ENCODE results near the gene TNNT3.

The TNNT3 gene

DNA sequence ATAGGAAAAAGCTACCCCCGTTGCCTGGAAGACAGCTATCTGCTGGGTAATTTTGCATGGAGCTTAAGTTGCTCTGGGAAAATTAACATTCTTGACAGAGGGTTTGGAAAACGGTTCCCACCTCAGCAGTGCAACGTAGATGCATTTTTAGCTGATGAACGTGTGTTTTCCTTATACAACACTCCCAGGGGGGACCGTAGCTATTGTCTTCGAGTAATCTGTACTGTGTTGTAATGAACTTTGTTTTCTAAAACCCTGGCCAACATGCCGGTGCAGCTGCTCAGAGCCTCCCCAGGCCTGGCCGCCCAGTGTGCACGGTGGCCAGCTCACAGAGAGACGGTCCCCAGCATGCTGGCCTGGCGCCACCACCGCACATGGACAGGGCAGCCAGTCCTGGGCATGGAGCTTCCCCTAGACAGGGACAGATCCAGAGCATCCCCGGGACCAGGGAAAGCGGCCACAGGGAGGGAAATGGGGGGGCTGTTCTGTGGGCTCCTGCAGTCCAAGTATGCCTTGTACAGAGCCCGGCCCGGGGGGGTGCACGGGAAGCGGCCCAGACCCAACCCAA is 2.2 kb downstream of the TNNT3 start:
- Histone ChIP-seq H3K9me3 (ENCODE audit: control insufficient read depth, insufficient read depth, low read length) (no peaks in the 10 kb centered on the region), H3K4me1 (ENCODE audit: control insufficient read depth, insufficient read depth, low read length) (no peaks in the 10 kb centered on the region), H3K9ac (ENCODE audit: low read depth, low read length) (no peak overlapping the region), H3K36me3 (ENCODE audit: control insufficient read depth, insufficient read depth, low read length) (no peaks in the 10 kb centered on the region), H3K4me3 (ENCODE audit: low read depth, low read length) (no peak overlapping the region), H3K27me3 (ENCODE audit: control insufficient read depth, insufficient read depth, low read length) (no peaks in the 10 kb centered on the region)

DNA sequence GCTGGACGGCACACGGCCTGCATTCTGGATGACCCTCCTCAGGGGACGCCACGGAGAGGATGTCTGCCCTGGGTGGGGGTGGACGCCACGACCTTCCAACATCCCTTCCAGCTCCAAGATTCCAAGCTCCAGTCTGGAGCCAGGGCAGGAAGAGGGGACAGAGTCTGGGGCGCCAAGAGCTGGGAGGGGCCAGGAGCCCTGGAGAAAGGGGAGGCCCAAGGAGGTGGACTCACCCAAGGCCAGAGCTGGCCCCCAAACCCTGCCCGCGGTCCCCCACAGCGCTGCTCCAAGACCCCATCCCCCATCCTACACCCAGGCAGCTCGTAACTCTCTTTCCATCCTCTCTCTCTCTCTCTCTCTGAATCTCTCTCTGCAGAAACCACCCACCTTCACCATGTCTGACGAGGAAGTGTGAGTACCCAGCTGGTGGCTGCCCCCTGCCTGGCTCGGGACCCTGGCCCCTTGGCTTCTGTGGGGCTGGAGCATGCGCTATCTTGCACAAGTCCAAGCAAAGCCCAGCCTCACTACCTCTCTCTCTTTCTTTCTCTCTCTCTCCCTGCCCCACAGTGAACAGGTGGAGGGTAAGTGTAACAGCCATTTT is 3.1 kb downstream of the TNNT3 start:
- no peaks in the 10 kb centered on the region for H3K4me1 ChIP-seq (ENCODE audit: control insufficient read depth, insufficient read depth, low read length)
- no peaks in the 10 kb centered on the region for H3K9me3 ChIP-seq (ENCODE audit: control insufficient read depth, insufficient read depth, low read length)
- H3K4me3 ChIP-seq (ENCODE audit: low read depth, low read length), result no peak overlapping the region
- H3K36me3 ChIP-seq (ENCODE audit: control insufficient read depth, insufficient read depth, low read length), result no peaks in the 10 kb centered on the region
- H3K27me3 ChIP-seq (ENCODE audit: control insufficient read depth, insufficient read depth, low read length), result no peaks in the 10 kb centered on the region
- H3K9ac ChIP-seq (ENCODE audit: low read depth, low read length), result no peak overlapping the region

GRCh38 chr11:1923201-1923956 is 3.9 kb downstream of the TNNT3 start:
- H3K36me3 ChIP-seq (ENCODE audit: control insufficient read depth, insufficient read depth, low read length), result no peaks in the 10 kb centered on the region
- H3K9me3 ChIP-seq (ENCODE audit: control insufficient read depth, insufficient read depth, low read length), result no peaks in the 10 kb centered on the region
- no peaks in the 10 kb centered on the region for H3K4me1 ChIP-seq (ENCODE audit: control insufficient read depth, insufficient read depth, low read length)
- H3K4me3 ChIP-seq (ENCODE audit: low read depth, low read length), result no peak overlapping the region
- no peaks in the 10 kb centered on the region for H3K27me3 ChIP-seq (ENCODE audit: control insufficient read depth, insufficient read depth, low read length)
- no peak overlapping the region for H3K9ac ChIP-seq (ENCODE audit: low read depth, low read length)

- H3K4me3 ChIP-seq (ENCODE audit: low read depth, low read length), result no peak overlapping the region
- H3K9ac ChIP-seq (ENCODE audit: low read depth, low read length), result no peak overlapping the region
- H3K27me3 ChIP-seq (ENCODE audit: control insufficient read depth, insufficient read depth, low read length), result no peaks in the 10 kb centered on the region
- H3K4me1 ChIP-seq (ENCODE audit: control insufficient read depth, insufficient read depth, low read length), result no peaks in the 10 kb centered on the region
- no peaks in the 10 kb centered on the region for H3K9me3 ChIP-seq (ENCODE audit: control insufficient read depth, insufficient read depth, low read length)
- H3K36me3 ChIP-seq (ENCODE audit: control insufficient read depth, insufficient read depth, low read length), result no peaks in the 10 kb centered on the region
Measured at GRCh38 chr11:1924181-1924580, 4.7 kb downstream of the TNNT3 start.

- no peaks in the 10 kb centered on the region for H3K36me3 ChIP-seq (ENCODE audit: control insufficient read depth, insufficient read depth, low read length)
- no peaks in the 10 kb centered on the region for H3K9me3 ChIP-seq (ENCODE audit: control insufficient read depth, insufficient read depth, low read length)
- H3K9ac ChIP-seq (ENCODE audit: low read depth, low read length), result no peak overlapping the region
- no peak overlapping the region for H3K4me3 ChIP-seq (ENCODE audit: low read depth, low read length)
- no peaks in the 10 kb centered on the region for H3K4me1 ChIP-seq (ENCODE audit: control insufficient read depth, insufficient read depth, low read length)
- H3K27me3 ChIP-seq (ENCODE audit: control insufficient read depth, insufficient read depth, low read length), result no peaks in the 10 kb centered on the region
Measured at GRCh38 chr11:1924646-1925372, 5.3 kb downstream of the TNNT3 start.

- H3K36me3 ChIP-seq (ENCODE audit: control insufficient read depth, insufficient read depth, low read length), result no peaks in the 10 kb centered on the region
- no peaks in the 10 kb centered on the region for H3K27me3 ChIP-seq (ENCODE audit: control insufficient read depth, insufficient read depth, low read length)
- no peaks in the 10 kb centered on the region for H3K4me1 ChIP-seq (ENCODE audit: control insufficient read depth, insufficient read depth, low read length)
- no peak overlapping the region for H3K9ac ChIP-seq (ENCODE audit: low read depth, low read length)
- no peak overlapping the region for H3K4me3 ChIP-seq (ENCODE audit: low read depth, low read length)
- no peaks in the 10 kb centered on the region for H3K9me3 ChIP-seq (ENCODE audit: control insufficient read depth, insufficient read depth, low read length)
Measured at GRCh38 chr11:1925373-1926155, 6.1 kb downstream of the TNNT3 start.

DNA sequence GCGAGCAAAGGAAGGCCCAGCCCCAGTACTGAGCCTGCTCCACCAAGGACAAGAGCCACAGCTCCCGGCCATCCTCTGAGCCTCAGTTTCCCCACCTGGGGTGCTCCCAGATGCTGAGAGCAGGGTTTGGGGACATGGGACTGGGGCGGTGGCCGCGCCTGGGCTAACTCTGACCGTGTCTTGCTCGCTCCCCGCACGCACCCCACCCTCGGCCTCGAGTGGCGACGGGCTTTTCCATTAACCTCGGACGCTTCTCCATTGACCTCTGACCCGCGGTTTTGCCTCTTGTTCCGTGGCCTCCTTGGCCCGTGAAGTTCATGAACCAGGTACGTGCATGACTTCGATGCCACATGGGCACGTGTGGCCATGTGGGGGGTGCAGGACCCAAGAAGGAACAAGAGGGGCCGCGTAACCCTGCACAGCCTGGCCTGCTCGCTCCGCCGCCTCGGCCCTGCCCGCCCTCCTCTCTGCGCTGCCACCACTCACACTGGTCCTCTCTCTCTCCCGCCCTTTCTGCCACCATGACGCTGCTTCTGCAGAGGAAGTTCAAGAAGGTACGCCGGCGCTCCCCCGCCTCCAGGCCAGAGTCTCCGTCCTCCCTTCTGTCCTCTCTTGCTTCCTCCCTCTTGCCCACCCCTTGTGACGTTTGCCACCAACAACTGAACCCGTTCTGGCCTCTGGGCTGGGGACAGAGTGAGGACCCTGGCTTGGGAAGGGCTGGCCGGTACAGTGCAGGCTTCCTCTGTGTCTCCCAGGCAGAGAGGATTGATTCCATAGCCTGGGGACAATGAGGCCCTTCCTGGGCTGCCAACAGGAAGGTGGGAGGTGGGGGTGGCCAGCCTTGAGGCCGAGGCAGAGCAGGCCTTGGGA is 6.9 kb downstream of the TNNT3 start:
- H3K4me1 ChIP-seq (ENCODE audit: control insufficient read depth, insufficient read depth, low read length), result no peaks in the 10 kb centered on the region
- H3K27me3 ChIP-seq (ENCODE audit: control insufficient read depth, insufficient read depth, low read length), result no peaks in the 10 kb centered on the region
- no peak overlapping the region for H3K9ac ChIP-seq (ENCODE audit: low read depth, low read length)
- no peaks in the 10 kb centered on the region for H3K36me3 ChIP-seq (ENCODE audit: control insufficient read depth, insufficient read depth, low read length)
- H3K4me3 ChIP-seq (ENCODE audit: low read depth, low read length), result no peak overlapping the region
- H3K9me3 ChIP-seq (ENCODE audit: control insufficient read depth, insufficient read depth, low read length), result no peaks in the 10 kb centered on the region

DNA sequence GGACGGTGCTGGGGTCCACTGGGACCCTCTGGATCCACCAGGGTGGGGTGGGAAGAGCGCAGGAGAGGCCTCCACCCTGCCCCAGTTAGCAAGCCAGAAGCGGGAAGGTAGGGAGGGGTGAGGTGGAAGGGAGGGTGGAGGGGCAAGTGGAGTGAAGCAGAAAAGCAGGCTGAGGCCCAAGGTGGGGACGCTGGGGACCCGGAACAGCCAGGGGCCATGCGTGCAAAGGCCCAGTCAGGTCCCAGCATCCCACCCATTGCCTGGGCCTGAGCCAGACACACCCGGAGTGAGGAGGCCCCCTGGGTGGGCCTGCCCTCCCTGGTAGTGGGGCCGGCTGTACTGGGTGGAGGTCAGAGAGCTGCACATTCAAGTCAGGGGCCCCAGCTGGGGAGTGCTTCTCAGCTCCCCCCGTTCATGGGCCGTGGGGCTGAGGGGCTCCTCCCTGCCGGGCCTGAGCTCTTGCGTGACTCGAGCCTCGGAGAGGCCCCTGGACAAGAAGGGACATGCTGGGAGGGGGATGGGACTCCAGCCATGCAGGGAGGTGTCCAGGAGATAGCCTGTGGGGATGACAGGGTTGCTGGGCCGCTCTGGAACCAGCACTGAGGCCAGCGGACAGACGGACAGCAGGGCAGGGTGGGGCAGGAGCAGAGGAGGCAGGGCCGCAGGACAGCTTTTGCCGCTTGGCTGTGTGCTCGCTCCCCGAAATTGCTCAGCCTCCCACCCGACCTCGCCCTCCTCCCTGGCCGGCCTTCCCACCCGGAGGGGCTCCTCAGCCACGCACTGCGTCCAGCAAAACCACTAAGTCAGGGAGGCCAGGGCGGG is 7.7 kb downstream of the TNNT3 start:
- H3K4me1 ChIP-seq (ENCODE audit: control insufficient read depth, insufficient read depth, low read length), result no peaks in the 10 kb centered on the region
- no peak overlapping the region for H3K9ac ChIP-seq (ENCODE audit: low read depth, low read length)
- no peaks in the 10 kb centered on the region for H3K9me3 ChIP-seq (ENCODE audit: control insufficient read depth, insufficient read depth, low read length)
- no peaks in the 10 kb centered on the region for H3K27me3 ChIP-seq (ENCODE audit: control insufficient read depth, insufficient read depth, low read length)
- H3K36me3 ChIP-seq (ENCODE audit: control insufficient read depth, insufficient read depth, low read length), result no peaks in the 10 kb centered on the region
- no peak overlapping the region for H3K4me3 ChIP-seq (ENCODE audit: low read depth, low read length)

DNA sequence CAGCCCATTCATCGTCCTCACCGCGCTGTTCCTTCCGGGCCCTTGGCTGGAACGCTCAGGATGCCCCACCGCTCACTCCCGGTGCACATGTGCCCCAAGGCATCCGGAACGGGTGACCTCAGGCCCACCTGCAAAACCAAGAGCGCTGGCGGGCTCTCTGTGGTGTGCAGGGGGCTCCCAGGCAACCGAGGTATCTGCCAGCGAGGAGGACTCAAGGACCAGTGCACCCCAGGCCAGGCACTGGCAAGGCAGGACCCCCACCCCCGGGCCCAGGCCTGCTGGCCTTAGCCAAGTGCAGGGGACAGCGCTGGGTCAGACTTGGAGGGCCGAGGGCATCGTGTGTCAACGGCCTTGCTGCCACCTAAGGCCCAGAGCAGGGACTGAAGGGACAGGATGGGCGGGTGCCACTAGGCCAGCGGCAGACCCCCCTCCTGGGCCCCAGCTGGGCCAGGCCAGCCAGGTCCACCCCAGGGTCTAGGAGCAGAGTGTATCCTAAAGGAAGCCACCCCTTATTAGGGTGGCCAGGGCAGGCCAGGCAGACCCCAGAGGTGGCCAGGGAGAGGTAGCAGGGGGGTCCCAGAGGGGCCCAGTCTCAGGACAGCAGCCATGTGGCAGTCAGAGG is 8.5 kb downstream of the TNNT3 start:
- Histone ChIP-seq H3K36me3 (ENCODE audit: control insufficient read depth, insufficient read depth, low read length) (no peaks in the 10 kb centered on the region), H3K4me3 (ENCODE audit: low read depth, low read length) (no peak overlapping the region), H3K4me1 (ENCODE audit: control insufficient read depth, insufficient read depth, low read length) (no peaks in the 10 kb centered on the region), H3K9me3 (ENCODE audit: control insufficient read depth, insufficient read depth, low read length) (no peaks in the 10 kb centered on the region), H3K27me3 (ENCODE audit: control insufficient read depth, insufficient read depth, low read length) (no peaks in the 10 kb centered on the region), H3K9ac (ENCODE audit: low read depth, low read length) (no peak overlapping the region)

DNA sequence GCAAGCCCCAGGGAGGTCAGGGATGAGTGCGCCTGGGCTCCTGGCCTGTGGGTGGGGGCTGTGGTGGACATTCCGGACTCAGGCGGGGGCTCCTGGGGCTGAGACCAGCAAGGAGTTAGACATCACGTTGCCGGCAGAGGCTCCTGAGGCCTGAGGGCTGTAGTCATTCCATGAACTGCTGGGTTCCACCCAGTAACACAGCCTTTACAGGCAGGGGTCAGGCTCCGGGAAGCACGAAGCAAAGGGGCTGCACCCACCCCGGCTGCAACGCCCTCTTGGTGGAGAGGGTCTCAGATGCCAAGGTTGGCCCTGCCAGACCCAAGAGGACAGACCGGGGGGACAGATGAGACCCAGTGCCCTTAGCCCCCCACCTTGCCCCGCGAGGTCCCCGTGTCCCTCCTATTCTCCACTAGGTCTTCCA is 9.0 kb downstream of the TNNT3 start:
- no peaks in the 10 kb centered on the region for H3K27me3 ChIP-seq (ENCODE audit: control insufficient read depth, insufficient read depth, low read length)
- no peaks in the 10 kb centered on the region for H3K36me3 ChIP-seq (ENCODE audit: control insufficient read depth, insufficient read depth, low read length)
- H3K4me1 ChIP-seq (ENCODE audit: control insufficient read depth, insufficient read depth, low read length), result no peaks in the 10 kb centered on the region
- no peaks in the 10 kb centered on the region for H3K9me3 ChIP-seq (ENCODE audit: control insufficient read depth, insufficient read depth, low read length)
- no peak overlapping the region for H3K4me3 ChIP-seq (ENCODE audit: low read depth, low read length)
- no peak overlapping the region for H3K9ac ChIP-seq (ENCODE audit: low read depth, low read length)

Measured in iPS-15b (cell line).